T-helper 1 cell treated with Interleukin-12 subunit alpha and Interleukin-12 subunit beta and Interleukin-4 antibody, amounts not matched to agents 30 μg/mL and 1 μg/mL, for 36 hours (primary cell): ENCODE data around the gene MINPP1.
"Not testable (repeated sequence)": the region's sequence is repeated elsewhere in the genome, so short reads cannot be mapped to it uniquely, and the experiment has no call there.

Experiments used
- H3K27ac Mint-ChIP-seq: one replicate; pipeline ENCODE4 v1.8.0; 2021; ENCODE audit warnings: mild to moderate bottlenecking, mixed read lengths
- H3K27me3 Mint-ChIP-seq: one replicate; pipeline ENCODE4 v1.8.0; 2021; ENCODE audit warnings: low read depth, mixed read lengths
- H3K36me3 Mint-ChIP-seq: one replicate; pipeline ENCODE4 v1.8.0; 2021; ENCODE audit warnings: low read depth, mixed read lengths
- H3K4me1 Mint-ChIP-seq: one replicate; pipeline ENCODE4 v1.8.0; 2021; ENCODE audit warnings: low read depth, mixed read lengths
- H3K4me3 Mint-ChIP-seq: one replicate; pipeline ENCODE4 v1.8.0; 2021; ENCODE audit warnings: mild to moderate bottlenecking, moderate library complexity, mixed read lengths
- H3K9me3 Mint-ChIP-seq: one replicate; pipeline ENCODE4 v1.8.0; 2021; ENCODE audit warnings: mixed read lengths

MINPP1 gene, protein sequence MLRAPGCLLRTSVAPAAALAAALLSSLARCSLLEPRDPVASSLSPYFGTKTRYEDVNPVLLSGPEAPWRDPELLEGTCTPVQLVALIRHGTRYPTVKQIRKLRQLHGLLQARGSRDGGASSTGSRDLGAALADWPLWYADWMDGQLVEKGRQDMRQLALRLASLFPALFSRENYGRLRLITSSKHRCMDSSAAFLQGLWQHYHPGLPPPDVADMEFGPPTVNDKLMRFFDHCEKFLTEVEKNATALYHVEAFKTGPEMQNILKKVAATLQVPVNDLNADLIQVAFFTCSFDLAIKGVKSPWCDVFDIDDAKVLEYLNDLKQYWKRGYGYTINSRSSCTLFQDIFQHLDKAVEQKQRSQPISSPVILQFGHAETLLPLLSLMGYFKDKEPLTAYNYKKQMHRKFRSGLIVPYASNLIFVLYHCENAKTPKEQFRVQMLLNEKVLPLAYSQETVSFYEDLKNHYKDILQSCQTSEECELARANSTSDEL

DNA sequence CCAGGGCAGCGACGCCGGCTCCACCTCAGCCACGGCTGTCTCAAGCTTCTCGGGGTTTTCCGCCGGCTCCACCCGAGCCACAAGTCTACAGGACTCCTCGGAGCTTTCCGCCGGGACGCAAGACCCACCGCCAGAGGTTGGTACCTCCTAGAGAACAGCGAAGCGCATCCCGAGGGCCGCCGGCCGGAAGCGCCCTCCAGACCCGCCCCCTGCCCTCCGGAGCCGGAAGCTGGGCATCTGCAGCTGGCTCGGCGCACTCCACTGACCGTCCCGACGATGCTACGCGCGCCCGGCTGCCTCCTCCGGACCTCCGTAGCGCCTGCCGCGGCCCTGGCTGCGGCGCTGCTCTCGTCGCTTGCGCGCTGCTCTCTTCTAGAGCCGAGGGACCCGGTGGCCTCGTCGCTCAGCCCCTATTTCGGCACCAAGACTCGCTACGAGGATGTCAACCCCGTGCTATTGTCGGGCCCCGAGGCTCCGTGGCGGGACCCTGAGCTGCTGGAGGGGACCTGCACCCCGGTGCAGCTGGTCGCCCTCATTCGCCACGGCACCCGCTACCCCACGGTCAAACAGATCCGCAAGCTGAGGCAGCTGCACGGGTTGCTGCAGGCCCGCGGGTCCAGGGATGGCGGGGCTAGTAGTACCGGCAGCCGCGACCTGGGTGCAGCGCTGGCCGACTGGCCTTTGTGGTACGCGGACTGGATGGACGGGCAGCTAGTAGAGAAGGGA lies at the start of gene MINPP1:
MINPP1 (plus strand) TSS at position 254 of the 726 bp plus-strand sequence; CDS start at position 277, 23 bp downstream.
- Mint-ChIP-seq H3K27ac (peak within 1 kb of the TSS; percentile 81), H3K27me3 (peaks cover 22% of the 10 kb centered on the region), H3K4me3 (peak within 1 kb of the TSS; percentile 89), H3K36me3 (peaks cover 8% of the 10 kb centered on the region), H3K9me3 (no peaks in the 10 kb centered on the region), H3K4me1 (peaks cover 30% of the 10 kb centered on the region)

DNA sequence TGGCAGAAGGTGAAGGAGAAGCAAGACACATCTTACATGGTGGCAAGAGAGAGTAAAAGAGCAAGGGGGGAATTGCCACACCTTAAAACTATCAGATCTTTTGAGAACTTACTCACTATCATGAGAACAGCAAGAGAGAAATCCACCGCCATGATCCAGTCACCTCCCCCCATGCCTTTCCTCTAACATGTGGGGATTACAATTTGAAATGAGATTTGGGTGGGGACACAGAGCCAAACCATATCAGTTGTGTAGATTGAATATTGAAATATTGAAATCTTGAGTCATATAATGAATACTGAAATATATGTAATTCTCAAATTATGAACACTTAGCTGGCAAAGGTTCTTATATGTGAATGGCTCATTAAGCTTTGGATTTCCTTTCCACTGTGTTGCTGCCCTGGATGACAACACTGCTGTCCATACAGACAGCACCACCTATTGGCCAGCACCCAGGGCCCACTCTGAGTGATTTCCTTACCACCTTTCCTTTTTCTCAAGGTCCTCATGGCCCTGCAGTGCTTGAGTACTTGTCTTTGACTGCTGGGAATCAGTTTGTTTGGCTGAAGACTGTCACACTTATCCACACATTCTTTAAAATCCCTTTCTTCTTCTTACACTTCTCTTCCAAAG lies 48.0 kb upstream of the MINPP1 start:
- H3K4me3 Mint-ChIP-seq, H3K36me3 Mint-ChIP-seq, H3K27ac Mint-ChIP-seq, H3K27me3 Mint-ChIP-seq, H3K4me1 Mint-ChIP-seq, H3K9me3 Mint-ChIP-seq: not testable (repeated sequence)

DNA sequence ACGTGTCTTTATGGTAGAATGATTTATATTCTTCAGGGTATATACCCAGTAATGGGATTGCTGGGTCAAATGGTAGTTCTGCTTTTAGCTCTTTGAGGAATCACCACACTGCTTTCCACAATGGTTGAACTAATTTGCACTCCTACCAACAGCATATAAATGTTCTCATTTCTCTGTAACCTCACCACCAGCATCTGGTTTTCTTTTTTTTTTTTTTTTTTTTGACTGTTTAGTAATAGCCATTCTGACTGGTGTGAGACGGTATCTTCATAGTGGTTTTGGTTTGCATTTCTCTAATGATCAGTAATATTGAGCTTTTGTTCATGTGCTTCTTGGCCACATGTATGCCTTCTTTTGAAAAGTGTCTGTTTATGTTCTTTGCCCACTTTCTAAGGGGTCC lies 42.9 kb upstream of the MINPP1 start:
- not testable (repeated sequence) for H3K27ac Mint-ChIP-seq

DNA sequence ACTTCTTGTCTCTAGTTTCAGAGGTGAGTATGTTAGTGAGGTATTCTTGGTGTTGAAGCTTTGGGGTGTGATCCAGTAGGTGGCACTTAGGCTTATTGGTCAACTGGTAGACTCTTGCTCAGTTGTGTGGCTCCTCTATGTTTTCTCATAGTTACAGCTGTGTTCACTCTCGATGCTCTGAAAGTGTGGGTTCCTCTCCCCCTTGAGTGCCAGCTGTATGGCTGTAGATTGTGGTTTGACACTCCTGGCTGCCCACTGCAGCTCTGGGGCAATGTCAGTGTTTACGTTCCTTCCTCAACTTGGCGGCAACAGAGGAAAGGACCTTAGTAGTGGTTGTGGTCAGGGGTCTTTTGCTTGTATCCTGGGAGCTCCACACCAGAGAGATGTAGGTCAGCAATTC lies 37.8 kb upstream of the MINPP1 start:
- not testable (repeated sequence) for H3K9me3 Mint-ChIP-seq, H3K27me3 Mint-ChIP-seq

More for the DNA sequence above, 42.9 kb upstream of the MINPP1 start:
- not testable (repeated sequence) for H3K27me3 Mint-ChIP-seq, H3K36me3 Mint-ChIP-seq, H3K4me3 Mint-ChIP-seq, H3K4me1 Mint-ChIP-seq, H3K9me3 Mint-ChIP-seq

DNA sequence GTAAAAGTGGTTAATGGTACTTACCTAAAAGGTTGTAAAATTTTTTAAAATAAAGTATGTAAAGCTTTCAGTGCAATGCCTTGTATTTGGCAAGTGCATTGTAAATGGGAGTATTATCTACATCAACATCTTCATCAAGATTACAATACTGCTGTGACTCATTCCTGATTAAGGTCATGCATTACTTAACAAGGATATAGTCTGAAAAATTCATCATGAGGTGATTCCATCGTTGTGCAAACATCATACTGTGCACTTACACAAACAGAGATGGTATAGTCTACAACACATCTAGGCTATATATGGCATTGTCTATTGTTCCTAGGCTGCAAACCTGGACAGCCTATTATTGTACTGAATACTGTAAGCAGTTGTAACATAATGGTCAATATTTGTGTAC lies 16.0 kb upstream of the MINPP1 start:
- H3K4me3 Mint-ChIP-seq, H3K9me3 Mint-ChIP-seq, H3K27ac Mint-ChIP-seq, H3K36me3 Mint-ChIP-seq, H3K4me1 Mint-ChIP-seq, H3K27me3 Mint-ChIP-seq: not testable (repeated sequence)

More for the DNA sequence above, 37.8 kb upstream of the MINPP1 start:
- H3K4me3 Mint-ChIP-seq, H3K27ac Mint-ChIP-seq, H3K4me1 Mint-ChIP-seq, H3K36me3 Mint-ChIP-seq: not testable (repeated sequence)

DNA sequence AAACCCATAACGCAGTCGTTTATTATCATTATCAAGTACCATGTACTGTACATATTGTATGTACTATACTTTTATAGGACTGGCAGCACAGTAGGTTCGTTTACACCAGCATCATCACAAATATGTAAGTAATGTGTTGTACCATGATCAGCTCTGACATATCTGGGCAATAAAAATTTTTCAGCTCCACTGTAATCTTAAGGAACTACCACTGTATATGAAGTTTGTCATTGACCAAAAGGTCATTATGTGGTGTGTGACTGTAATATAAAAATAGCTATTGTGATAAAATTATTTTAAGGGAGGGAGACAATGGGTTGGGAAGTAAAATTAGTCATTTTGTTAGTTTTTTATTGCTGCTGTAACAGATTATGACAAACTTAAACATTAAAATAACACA lies 14.4 kb upstream of the MINPP1 start:
- H3K4me1 Mint-ChIP-seq, H3K4me3 Mint-ChIP-seq, H3K27me3 Mint-ChIP-seq, H3K36me3 Mint-ChIP-seq, H3K27ac Mint-ChIP-seq, H3K9me3 Mint-ChIP-seq: not testable (repeated sequence)

DNA sequence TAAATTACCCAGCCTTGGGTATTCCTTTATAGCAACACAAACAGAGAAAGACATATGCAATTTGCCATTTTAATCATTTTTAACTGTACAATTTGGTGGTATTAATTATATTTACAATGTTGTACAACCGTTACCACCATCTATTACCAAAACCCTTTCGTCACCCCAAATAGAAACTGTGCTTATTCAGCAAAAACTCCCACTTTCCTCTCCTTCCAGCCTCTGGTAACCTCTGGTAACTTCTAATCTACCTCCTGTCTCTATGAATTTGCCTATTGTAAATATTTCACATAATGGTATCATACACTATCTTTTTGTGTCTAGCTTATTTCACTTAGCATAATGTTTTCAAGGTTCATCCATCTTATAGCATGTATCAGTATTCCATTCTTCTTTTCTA lies 12.2 kb upstream of the MINPP1 start:
- not testable (repeated sequence) for H3K9me3 Mint-ChIP-seq, H3K4me3 Mint-ChIP-seq, H3K27me3 Mint-ChIP-seq, H3K27ac Mint-ChIP-seq, H3K36me3 Mint-ChIP-seq, H3K4me1 Mint-ChIP-seq

DNA sequence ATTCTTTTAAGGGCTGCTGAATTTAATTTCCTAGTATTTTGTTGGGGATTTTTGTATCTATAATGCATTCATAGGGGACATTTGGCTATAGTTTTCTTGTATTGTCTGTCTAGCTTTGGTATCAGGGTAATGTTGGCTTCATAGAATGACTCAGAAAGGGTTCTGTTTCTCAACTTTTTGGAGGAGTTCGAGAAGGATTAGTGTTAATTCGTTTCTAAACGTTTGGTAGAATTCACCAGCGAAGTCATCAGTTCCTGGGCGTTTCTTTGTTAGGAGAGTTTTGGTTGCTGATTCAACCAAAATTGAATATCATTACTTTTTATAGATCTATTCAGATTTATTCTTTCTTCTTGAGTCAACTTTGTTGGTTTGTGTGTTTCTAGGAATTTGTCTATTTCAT lies 9.2 kb upstream of the MINPP1 start:
- H3K27me3 Mint-ChIP-seq: peaks cover 12% of the 10 kb centered on the region
- H3K9me3 Mint-ChIP-seq, H3K27ac Mint-ChIP-seq, H3K4me3 Mint-ChIP-seq, H3K36me3 Mint-ChIP-seq, H3K4me1 Mint-ChIP-seq: not testable (repeated sequence)

DNA sequence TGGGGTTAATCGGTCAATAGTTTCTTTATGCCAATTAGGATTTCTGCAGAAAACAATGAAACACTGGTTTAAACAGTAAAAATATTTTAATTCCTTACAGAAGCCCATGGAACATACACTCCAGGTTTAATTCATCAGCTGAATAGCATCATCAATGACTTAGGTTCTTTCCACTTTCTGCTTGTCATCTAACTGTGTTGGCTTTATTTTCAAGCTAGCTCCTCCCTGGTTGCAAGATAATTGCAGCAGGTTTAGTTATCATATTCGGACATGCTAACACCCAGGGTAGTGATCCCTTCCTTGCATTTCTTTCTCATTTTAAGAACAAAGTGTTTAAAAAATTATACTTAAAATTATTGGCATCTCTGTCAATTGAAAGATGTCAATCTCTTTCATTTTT lies 7.3 kb upstream of the MINPP1 start:
- H3K4me1 Mint-ChIP-seq, H3K36me3 Mint-ChIP-seq, H3K4me3 Mint-ChIP-seq, H3K9me3 Mint-ChIP-seq, H3K27ac Mint-ChIP-seq: not testable (repeated sequence)
- H3K27me3 Mint-ChIP-seq: peaks cover 23% of the 10 kb centered on the region

DNA sequence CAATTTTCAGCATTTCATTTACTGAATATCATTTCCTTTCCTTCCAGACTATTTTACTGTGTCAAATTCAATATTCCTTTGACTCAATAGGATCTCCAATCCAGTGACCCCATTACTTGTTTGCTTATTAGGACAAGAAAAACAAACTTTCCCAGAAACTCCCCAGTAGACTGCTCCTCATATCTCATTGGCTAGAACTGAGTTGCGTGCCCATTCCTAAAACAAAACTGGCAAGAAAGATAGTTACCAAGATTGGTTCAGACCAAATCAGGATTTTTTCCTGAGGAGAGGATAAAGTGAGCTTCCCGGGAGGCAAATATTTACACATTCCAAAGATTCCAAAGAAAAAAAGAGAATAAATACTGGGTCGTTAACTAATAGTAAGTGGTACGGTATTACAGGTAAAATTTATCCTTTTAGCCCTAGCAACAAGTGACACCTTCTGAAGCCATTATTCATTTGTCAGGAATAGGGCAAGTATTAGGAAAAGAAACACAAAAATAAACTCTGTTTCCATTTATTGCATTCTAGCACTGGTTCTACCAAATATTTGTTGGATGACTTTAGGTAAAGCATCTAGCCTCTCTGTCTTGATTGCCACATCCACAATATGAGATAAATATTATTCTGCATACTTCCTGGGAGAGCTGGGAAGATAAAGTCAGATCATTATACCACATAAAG lies 6.4 kb upstream of the MINPP1 start:
- not testable (repeated sequence) for H3K27ac Mint-ChIP-seq, H3K36me3 Mint-ChIP-seq, H3K4me3 Mint-ChIP-seq, H3K9me3 Mint-ChIP-seq, H3K4me1 Mint-ChIP-seq
- peaks cover 27% of the 10 kb centered on the region for H3K27me3 Mint-ChIP-seq

DNA sequence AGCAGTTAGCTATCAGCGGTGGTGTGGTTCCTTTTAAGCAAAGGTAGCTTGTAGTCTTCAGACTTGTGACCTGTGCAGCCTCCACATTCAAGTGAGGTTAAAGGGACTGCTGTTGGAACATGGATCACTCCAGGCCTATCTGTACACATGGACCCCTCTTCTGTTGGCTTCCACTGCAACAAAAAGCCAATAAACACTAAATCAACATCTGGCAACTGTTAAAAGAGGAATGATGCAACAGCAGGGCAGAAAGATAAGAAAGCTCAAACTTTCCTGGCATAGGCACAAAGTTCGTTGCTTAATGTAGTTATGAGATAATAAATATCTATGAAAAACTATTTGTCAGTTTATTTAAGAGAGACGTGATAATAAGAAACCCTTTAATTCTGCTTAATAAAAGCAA lies 4.0 kb upstream of the MINPP1 start:
- Mint-ChIP-seq H3K4me3 (no peak overlapping the region), H3K27ac (no peak overlapping the region), H3K4me1 (peaks cover 12% of the 10 kb centered on the region), H3K36me3 (no peaks in the 10 kb centered on the region), H3K27me3 (peaks cover 25% of the 10 kb centered on the region), H3K9me3 (no peaks in the 10 kb centered on the region)

DNA sequence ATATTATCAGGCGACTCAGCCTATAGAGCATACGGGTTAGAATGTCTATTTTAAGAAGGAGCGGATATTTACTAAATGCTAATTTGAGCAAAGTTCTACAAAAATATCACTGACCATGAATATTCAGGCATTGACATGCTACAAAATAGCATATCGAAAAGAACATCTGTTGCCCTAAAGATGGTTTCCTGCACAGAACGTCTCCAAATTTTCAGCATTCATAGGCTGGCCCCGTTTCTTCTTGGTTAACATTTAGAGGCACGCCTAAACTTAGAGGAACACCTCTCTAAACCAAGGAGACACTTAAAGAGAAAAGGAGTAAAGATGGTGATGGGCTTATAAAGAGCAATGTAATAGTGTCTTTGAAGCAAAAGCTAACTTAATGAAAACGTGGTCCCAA lies 1.3 kb upstream of the MINPP1 start:
- Mint-ChIP-seq H3K36me3 (no peaks in the 10 kb centered on the region), H3K4me3 (peak overlapping the region; percentile 46), H3K9me3 (no peaks in the 10 kb centered on the region), H3K27me3 (peaks cover 22% of the 10 kb centered on the region), H3K27ac (no peak overlapping the region), H3K4me1 (peaks cover 25% of the 10 kb centered on the region)

DNA sequence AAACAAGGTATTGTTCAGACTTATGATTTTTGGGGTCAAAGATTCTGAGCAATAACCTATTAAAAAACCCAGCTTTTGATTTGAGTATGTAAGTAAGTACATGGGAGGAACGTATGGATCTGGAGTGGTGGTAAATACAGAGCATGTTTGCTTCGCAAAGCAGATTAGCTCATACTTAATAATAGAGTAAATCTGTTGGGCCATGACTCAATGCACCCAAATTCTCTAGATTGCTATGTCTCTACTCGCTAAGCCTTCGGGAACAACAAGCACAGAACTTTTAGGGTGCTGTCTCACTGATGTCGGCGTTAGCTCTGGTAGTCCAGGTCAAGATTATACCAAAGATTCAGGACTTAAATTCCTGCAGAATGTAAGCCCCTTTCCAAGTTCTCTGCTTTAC lies 807 bp upstream of the MINPP1 start:
- peaks cover 29% of the 10 kb centered on the region for H3K4me1 Mint-ChIP-seq
- peak overlapping the region; percentile 89 for H3K4me3 Mint-ChIP-seq
- no peaks in the 10 kb centered on the region for H3K9me3 Mint-ChIP-seq
- H3K36me3 Mint-ChIP-seq: peaks cover 4% of the 10 kb centered on the region
- peak overlapping the region; percentile 78 for H3K27ac Mint-ChIP-seq
- peaks cover 22% of the 10 kb centered on the region for H3K27me3 Mint-ChIP-seq

DNA sequence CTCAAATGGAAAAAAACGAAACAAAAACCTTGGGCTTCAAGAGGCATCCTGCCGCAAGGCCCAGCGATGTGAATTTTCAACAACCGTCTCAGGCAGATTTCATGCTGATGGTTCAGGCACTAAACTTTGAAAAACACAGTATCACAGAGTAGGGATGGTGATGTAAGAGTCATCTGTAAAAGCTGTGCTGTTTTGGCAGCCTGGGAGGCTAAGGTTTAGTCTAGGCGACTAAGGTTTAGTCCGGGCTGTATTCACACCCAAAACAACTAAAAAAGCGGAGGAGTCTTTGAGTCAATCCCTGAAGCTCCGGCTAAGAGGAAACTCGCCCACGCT lies 420 bp upstream of the MINPP1 start:
- Mint-ChIP-seq H3K4me1 (peaks cover 30% of the 10 kb centered on the region), H3K27ac (peak overlapping the region; percentile 78), H3K4me3 (peak overlapping the region; percentile 89), H3K27me3 (peaks cover 22% of the 10 kb centered on the region), H3K36me3 (peaks cover 6% of the 10 kb centered on the region), H3K9me3 (no peaks in the 10 kb centered on the region)
